ENCODE measurements around the gene ZKSCAN1.

ZKSCAN1 gene

DNA sequence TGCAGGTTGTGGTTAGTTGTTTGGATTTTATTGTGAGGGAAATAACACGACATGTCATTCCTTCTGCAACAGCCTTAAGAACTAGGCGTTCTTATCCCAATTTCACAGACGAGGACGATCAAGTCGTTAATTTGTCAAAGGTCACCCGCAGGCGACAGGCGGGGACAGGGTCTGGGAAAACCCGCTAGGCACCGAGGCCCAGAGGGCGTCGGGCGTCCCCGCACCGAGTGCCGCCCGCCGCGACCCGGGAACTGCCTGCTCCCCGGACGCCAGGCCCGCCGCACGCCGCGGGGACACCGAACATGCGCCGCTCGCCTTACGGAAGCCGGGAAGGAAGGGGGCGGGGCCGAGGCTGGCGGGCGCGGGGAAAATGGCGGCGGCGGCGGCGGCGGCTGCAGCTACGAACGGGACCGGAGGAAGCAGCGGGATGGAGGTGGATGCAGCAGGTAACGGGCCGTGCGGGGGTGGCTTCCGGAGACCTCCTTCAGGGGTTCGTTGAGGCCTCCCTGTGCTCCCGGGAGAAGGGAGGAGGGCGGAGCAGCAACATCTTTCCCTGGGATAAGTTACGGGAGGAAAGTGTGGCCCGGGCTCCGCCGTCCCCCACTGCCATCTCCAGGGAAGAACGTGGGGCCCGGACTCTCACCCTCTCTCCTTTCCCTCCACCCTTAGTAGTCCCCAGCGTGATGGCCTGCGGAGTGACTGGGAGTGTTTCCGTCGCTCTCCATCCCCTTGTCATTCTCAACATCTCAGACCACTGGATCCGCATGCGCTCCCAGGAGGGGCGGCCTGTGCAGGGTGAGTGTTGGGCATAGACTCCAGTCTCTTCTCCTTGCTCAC is 73.4 kb downstream of the ZKSCAN1 start, which contains the start of gene COPS6:
TSS of gene COPS6 (plus strand) at position 349 of the 837 bp plus-strand sequence. CDS start at position 371, 22 bp downstream.
- DNase-seq (ENCODE audit: low spot score), result peak; percentile 59
- POLR2A ChIA-PET (ENCODE audit: low non-redundant PET), result interaction anchor here (1.5 kb wide), 1 partner anchor 12 kb away, joined by 4 read pairs; no protein-coding TSS in a partner anchor
- CTCF ChIA-PET, result no interaction called here
- H3K27ac ChIP-seq, result peak within 1 kb of the TSS; percentile 85
- TF ChIP-seq, protein P1, sequence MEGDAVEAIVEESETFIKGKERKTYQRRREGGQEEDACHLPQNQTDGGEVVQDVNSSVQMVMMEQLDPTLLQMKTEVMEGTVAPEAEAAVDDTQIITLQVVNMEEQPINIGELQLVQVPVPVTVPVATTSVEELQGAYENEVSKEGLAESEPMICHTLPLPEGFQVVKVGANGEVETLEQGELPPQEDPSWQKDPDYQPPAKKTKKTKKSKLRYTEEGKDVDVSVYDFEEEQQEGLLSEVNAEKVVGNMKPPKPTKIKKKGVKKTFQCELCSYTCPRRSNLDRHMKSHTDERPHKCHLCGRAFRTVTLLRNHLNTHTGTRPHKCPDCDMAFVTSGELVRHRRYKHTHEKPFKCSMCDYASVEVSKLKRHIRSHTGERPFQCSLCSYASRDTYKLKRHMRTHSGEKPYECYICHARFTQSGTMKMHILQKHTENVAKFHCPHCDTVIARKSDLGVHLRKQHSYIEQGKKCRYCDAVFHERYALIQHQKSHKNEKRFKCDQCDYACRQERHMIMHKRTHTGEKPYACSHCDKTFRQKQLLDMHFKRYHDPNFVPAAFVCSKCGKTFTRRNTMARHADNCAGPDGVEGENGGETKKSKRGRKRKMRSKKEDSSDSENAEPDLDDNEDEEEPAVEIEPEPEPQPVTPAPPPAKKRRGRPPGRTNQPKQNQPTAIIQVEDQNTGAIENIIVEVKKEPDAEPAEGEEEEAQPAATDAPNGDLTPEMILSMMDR (conservative IDR thresholded peaks at IDR 0.05; ENCODE audit: low read depth), result no peak

DNA sequence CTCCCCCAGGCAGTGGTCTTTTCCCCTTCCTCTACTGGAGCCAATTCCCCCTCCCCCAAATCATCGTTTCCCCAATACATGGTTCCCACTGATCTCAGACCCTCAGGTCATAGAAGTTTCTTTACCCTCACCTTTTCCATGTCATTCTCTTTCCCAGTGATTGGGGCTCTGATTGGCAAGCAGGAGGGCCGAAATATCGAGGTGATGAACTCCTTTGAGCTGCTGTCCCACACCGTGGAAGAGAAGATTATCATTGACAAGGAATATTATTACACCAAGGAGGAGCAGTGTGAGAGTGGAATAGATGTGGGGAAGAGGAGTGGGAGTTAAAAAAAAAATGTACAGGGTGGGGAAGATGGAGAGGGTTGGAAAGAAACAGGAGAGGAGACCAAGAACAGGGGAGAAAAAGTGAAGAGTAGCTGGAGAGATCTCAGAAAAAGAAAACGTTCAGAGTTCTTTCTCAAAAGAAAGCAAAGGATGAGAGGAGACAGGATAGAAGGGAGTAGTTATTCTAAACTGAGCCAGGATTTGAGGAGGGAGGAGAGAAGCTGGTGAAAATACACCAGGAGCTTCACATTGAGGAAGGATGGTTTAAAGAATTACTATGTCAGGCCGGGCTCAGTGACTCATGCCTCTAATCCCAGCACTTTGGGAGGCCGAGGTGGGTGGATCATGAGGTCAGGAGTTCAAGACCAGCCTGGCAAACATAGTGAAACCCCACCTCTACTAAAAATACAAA is 74.2 kb downstream of the ZKSCAN1 start:
- TF ChIP-seq, protein P1 (conservative IDR thresholded peaks at IDR 0.05; ENCODE audit: low read depth), result no peak
- CTCF ChIA-PET, result interaction anchor here (0.7 kb wide), 1 partner anchor 100 kb away, joined by 3 read pairs; no protein-coding TSS in a partner anchor
- POLR2A ChIA-PET (ENCODE audit: low non-redundant PET), result no interaction called here
- DNase-seq (ENCODE audit: low spot score), result no peak
- H3K27ac ChIP-seq, result peak overlapping the region; percentile 85

DNA sequence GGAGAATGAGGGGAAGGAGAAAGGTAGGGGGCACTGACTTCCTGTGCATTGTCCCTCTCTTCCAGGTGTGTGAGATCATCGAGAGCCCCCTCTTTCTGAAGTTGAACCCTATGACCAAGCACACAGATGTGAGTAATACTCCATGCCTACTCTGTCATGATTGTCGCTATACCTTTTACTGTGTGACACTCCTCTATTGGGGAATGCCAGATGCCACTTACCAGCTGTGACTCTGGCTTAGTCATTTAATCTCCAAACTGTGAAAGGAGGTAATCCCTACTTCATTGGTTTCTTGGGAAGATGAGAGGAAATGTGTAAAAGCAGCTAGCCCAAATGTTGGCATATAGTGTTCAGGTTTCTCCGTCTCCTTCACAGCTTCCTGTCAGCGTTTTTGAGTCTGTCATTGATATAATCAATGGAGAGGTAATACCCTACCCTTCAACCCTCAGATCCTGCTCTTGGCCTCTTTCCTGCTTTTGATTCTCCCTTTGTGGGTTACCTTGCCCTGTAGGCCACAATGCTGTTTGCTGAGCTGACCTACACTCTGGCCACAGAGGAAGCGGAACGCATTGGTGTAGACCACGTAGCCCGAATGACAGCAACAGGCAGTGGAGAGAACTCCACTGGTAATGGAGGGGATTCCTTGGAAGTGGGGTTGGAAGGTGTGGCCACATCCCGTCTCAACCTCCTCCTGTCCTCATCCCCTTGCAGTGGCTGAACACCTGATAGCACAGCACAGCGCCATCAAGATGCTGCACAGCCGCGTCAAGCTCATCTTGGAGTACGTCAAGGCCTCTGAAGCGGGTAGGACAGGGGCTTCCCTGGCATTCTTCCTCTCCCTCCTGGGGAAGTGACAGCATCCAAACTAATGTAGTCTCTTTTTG is 75.4 kb downstream of the ZKSCAN1 start:
- CTCF ChIA-PET, result interaction anchor here (0.5 to 0.6 kb wide), 2 partner anchors 784 to 1308 kb away, joined by 3 to 5 read pairs; partner anchors contain the start of gene SRRT
- H3K27ac ChIP-seq, result peak overlapping the region; percentile 59
- no peak for DNase-seq (ENCODE audit: low spot score)
- TF ChIP-seq, protein P1 (conservative IDR thresholded peaks at IDR 0.05; ENCODE audit: low read depth), result no peak
- POLR2A ChIA-PET (ENCODE audit: low non-redundant PET), result interaction anchor here (1.0 kb wide), 1 partner anchor 10 kb away, joined by 4 read pairs; no protein-coding TSS in a partner anchor
